Skeletal muscle tissue (tissue), 4 donors: Measurements from ENCODE around the gene GSTT2B. TPM values are rescaled to one million over a fixed set of nuclear protein-coding genes. Genes with fewer than 3 reads are reported as not detected.
"Not testable (repeated sequence)": the region's sequence is repeated elsewhere in the genome, so short reads cannot be mapped to it uniquely, and the experiment has no call there.

ENCODE experiments used
- H3K27ac ChIP-seq: one replicate; pipeline ENCODE4 v1.7.0; 2013; ENCODE audit warnings: mild to moderate bottlenecking, low read depth, low read length, inconsistent platforms
- H3K27me3 ChIP-seq, 3 donors: one replicate each; pipeline ENCODE4 v1.7.0; 2013; ENCODE audit warnings: low read length in 3 of 3; ENCODE audit not compliant: control insufficient read depth in 3 of 3, insufficient read depth in 3 of 3
- H3K36me3 ChIP-seq, 3 donors: one replicate each; pipeline ENCODE4 v1.7.0; 2013; ENCODE audit warnings: low read length in 3 of 3; ENCODE audit not compliant: control insufficient read depth in 3 of 3, insufficient read depth in 3 of 3
- H3K4me1 ChIP-seq, 3 donors: one replicate each; pipeline ENCODE4 v1.7.0; 2013; ENCODE audit warnings: low read length in 3 of 3, mild to moderate bottlenecking in 3 of 3; ENCODE audit not compliant: control insufficient read depth in 3 of 3, insufficient read depth in 3 of 3
- H3K4me3 ChIP-seq, 3 donors: one replicate each; pipeline ENCODE4 v1.7.0; 2013; ENCODE audit warnings: low read length in 3 of 3
- H3K9ac ChIP-seq, 3 donors: one replicate each; pipeline ENCODE4 v1.7.0; 2013; ENCODE audit warnings: low read length in 3 of 3, mild to moderate bottlenecking in 3 of 3, moderate library complexity in 2 of 3, low read depth in 1 of 3
- H3K9me3 ChIP-seq, 3 donors: one replicate each; pipeline ENCODE4 v1.7.0; 2013; ENCODE audit warnings: low read length in 3 of 3; ENCODE audit not compliant: control insufficient read depth in 3 of 3
- total RNA-seq: library from RNA; depleted of rRNA; stranded (reverse); fragments of >200 nt; gene quantifications from one replicate; pipeline ENCODE4 v1.2.3, GENCODE V29; 2014
- donor health status: Osteomylitis.

The GSTT2B gene
- total RNA-seq, 1 donor from 2014 or later = 4.7 TPM

DNA sequence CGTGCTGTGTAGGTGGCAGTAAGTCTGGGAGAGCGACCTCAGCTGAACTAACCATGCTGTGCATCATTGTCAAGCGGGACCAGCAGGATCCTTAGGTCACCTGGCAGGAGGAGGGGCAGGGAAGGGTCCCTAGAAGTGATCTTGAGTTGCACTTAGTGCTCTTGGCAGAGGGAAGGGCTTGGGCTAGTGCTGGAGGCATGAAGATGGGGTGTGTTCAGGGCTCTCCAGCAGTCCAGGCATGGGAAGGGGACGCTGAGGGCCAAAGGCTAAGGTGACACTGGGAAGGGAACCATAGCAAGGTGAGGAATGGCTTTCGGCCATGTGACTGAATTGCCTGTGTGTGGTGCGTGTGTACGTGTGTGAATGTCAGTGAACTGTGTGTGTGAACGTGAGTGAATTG lies 25.1 kb upstream of the GSTT2B start:
- H3K4me3 ChIP-seq, H3K27ac ChIP-seq, H3K9me3 ChIP-seq, H3K27me3 ChIP-seq, H3K4me1 ChIP-seq, H3K9ac ChIP-seq, H3K36me3 ChIP-seq: not testable (repeated sequence)

DNA sequence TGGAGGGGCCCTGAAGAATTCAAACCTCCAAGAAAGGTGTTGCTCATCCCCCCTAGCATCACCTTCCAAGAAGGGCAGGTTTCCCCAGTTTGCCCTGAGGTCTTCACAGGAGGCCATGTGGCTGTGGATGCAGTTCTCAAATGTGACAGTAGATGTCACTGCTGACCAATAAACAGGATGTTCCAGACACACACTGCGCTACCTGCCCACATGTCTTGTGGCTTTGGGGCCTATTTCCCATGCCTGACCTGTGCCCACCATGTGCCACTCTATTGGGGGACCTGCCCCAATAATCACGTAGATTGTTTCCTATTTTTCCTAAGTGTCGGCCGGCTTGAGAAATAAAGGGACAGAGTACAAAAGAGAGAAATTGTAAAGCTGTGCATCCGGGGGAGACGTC lies 23.4 kb upstream of the GSTT2B start:
- H3K9me3 ChIP-seq = no peaks in the 10 kb centered on the region
- H3K27me3 ChIP-seq = no peaks in the 10 kb centered on the region
- H3K27ac ChIP-seq = no peak overlapping the region
- H3K36me3 ChIP-seq = no peaks in the 10 kb centered on the region
- H3K4me1 ChIP-seq = no peaks in the 10 kb centered on the region
- no peak overlapping the region for H3K4me3 ChIP-seq
- H3K9ac ChIP-seq = no peak overlapping the region

GRCh38 chr22:23980567-23980966 lies 19.6 kb upstream of the GSTT2B start:
- H3K4me3 ChIP-seq, H3K27ac ChIP-seq, H3K4me1 ChIP-seq: not testable (repeated sequence)

GRCh38 chr22:23979557-23980240 lies 18.7 kb upstream of the GSTT2B start, which contains the start of gene GSTT2:
Gene GSTT2 (plus strand): TSS chr22:23980134.
- not testable (repeated sequence) for H3K36me3 ChIP-seq, H3K9ac ChIP-seq, H3K9me3 ChIP-seq, H3K27me3 ChIP-seq, H3K4me1 ChIP-seq, H3K4me3 ChIP-seq, H3K27ac ChIP-seq

More at GRCh38 chr22:23980567-23980966, 19.6 kb upstream of the GSTT2B start:
- H3K27me3 ChIP-seq, H3K36me3 ChIP-seq, H3K9me3 ChIP-seq, H3K9ac ChIP-seq: not testable (repeated sequence)

DNA sequence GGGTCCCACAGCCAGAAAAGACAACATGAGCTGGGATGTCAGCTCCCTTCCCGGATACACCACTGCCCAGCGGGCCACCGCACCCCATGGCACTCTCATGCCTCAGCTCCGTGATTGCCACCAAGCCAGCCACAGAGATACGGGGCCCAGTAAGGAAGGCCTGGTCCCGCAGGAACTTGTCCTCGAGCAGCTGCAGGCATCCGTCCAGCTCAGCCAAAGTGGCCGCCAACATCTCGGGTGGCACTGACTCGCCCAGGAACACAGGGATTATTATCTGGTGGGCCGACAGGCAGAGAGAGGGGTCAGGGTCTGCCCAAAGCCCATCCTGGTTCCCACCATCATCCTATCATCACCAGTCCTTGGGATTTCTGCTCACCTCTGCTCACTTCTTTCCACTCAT lies 16.3 kb upstream of the GSTT2B start:
- H3K27me3 ChIP-seq, H3K9me3 ChIP-seq, H3K4me3 ChIP-seq, H3K4me1 ChIP-seq, H3K27ac ChIP-seq, H3K9ac ChIP-seq, H3K36me3 ChIP-seq: not testable (repeated sequence)

DNA sequence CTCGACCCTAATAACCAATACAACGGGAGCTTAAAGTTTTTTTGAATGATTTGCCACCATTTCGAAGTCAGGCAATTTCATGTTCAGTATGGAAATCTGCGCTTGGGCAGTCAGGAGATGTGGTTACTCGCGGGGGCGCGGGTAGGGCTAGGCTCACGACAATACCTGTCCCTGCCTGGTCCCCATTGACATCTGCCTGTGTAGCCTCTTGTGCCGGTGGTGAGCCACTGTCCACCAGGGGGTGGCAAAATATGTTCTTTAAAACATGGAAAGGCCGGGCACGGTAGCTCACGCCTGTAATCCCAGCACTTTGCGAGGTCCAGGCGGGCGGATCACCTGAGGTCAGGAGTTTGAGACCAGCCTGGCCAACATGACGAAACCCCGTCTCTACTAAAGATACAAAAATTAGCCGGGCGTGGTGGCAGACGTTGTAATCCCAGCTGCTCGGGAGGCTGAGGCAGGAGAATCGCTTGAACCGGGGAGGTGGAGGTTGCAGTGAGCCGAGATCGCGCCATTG lies 13.9 kb upstream of the GSTT2B start:
- H3K36me3 ChIP-seq = peaks cover 18 to 20% (median 19%) of the 10 kb centered on the region in 3 donors

DNA sequence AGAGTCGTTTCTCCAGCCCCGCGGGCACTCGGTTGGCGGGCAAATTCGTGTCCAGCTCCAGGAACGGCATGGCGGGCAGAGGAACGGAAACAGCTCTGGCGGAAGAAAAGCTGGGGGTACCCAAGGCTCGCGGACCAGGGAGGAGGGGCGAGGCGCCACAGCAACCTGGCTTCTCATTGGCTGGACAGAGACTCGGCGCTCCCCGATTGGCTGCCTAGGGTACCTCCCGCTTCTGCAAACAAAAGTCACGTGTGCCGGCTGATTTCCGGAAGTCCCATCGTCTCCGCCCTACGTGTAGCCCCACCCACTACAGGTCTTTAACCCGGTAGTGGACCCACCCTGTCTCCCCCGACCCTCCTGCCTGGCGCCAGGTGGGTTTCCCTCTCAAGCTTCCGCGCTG lies 13.3 kb upstream of the GSTT2B start, which contains the start of gene DDT:
DDT (minus strand) TSS at position 97 of the 400 bp plus-strand sequence; CDS start at position 70, 27 bp downstream.
- not testable (repeated sequence) for H3K9me3 ChIP-seq, H3K4me3 ChIP-seq, H3K9ac ChIP-seq, H3K27me3 ChIP-seq, H3K27ac ChIP-seq
- peaks cover 24 to 25% (median 25%) of the 10 kb centered on the region in 3 donors for H3K36me3 ChIP-seq
- H3K4me1 ChIP-seq = peaks cover 0 to 20% (median 4%) of the 10 kb centered on the region in 3 donors

More for the DNA sequence above, 13.9 kb upstream of the GSTT2B start:
- not testable (repeated sequence) for H3K4me3 ChIP-seq, H3K27ac ChIP-seq, H3K9me3 ChIP-seq, H3K9ac ChIP-seq, H3K27me3 ChIP-seq
- H3K4me1 ChIP-seq = peaks cover 0 to 14% (median 4%) of the 10 kb centered on the region in 3 donors

DNA sequence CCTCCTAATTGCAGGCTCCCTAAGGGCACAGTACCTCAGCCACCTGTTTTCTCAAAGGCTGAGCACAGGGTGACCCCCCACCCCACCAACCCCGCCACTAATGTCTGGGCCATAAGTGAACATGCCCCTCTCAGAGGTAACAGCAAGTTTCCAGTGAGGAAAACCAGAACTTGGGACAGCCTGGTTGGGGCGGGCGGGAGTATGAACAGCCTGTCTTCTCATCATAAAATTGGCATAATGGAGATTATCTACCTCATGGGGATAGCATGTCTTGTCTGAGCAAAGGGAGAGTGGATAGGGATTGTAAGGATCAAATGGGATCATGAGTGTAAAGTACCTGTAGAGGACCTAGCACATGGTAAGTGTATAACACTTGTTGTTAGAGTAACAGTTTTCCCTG lies 10.9 kb upstream of the GSTT2B start:
- Histone ChIP-seq H3K4me1 (peaks cover 0 to 23% (median 4%) of the 10 kb centered on the region in 3 donors), H3K9ac (peak overlapping the region in 1 of 3 donors; percentile 8), H3K36me3 (peaks cover 25 to 29% (median 28%) of the 10 kb centered on the region in 3 donors)
- not testable (repeated sequence) for H3K9me3 ChIP-seq, H3K27ac ChIP-seq, H3K4me3 ChIP-seq, H3K27me3 ChIP-seq

DNA sequence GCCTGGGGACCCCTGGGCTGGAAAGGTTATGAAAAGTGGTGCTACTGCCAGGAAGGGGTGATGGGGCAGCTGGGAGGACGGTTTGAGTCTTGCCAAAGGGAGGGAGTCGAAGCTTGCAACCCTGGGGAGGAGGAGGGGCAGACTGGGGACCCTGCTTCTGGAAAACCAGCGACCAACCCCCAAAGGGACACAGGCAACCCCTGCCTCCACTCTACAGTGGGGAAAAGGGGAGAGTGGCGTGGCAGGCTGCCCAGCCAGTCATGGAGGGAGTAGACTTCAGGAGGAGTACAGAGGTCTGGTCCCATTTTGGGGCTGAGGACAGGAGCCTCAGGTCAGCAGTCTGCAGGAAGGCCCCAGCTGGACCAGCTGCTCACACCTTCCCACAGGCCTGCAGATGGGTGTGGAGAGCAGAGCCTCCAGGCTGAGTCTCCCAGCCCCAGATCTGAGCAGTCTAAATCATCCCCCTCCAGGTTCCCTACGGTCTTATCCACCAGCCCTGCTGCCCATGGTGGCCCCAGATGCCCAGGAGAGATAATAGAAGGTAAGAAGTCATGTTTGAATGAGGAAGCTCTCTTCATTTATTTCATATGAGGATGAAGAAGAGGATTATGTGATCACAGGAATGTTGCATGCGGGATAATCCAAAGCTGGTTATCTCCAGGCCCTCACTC lies 10.0 kb upstream of the GSTT2B start:
- no peaks in the 10 kb centered on the region for H3K9me3 ChIP-seq
- no peaks in the 10 kb centered on the region for H3K27me3 ChIP-seq
- H3K36me3 ChIP-seq = peaks cover 25 to 29% (median 28%) of the 10 kb centered on the region in 3 donors
- no peak overlapping the region for H3K27ac ChIP-seq
- no peak overlapping the region for H3K4me3 ChIP-seq
- H3K9ac ChIP-seq = peak overlapping the region in 1 of 3 donors; percentile 25
- peaks cover 0 to 23% (median 4%) of the 10 kb centered on the region in 3 donors for H3K4me1 ChIP-seq

- peaks cover 0 to 23% (median 4%) of the 10 kb centered on the region in 3 donors for H3K4me1 ChIP-seq
- peaks cover 25 to 29% (median 28%) of the 10 kb centered on the region in 3 donors for H3K36me3 ChIP-seq
- no peaks in the 10 kb centered on the region for H3K9me3 ChIP-seq
- no peak overlapping the region for H3K9ac ChIP-seq
- no peak overlapping the region for H3K27ac ChIP-seq
- no peak overlapping the region for H3K4me3 ChIP-seq
- H3K27me3 ChIP-seq = no peaks in the 10 kb centered on the region
Observed at GRCh38 chr22:23970201-23970641, 9.2 kb upstream of the GSTT2B start.
